SU-DHL-6 (cell line): Measurements from ENCODE around the gene DOCK3.
"Not testable (repeated sequence)": the region's sequence is repeated elsewhere in the genome, so short reads cannot be mapped to it uniquely, and the experiment has no call there.

Experiments
- H2AFZ ChIP-seq: fragments of 200-600 bp; sonication (generic); 2 replicates; pipeline ENCODE4 v1.6.1; 2014; ENCODE audit warnings: low read depth, mild to moderate bottlenecking, moderate library complexity, mixed read lengths, antibody characterized with exemption, low read length; ENCODE audit not compliant: severe bottlenecking
- H3F3A ChIP-seq: fragments of 200-600 bp; shearing (Covaris generic); 2 replicates; pipeline ENCODE4 v1.6.0; 2016; ENCODE audit warnings: antibody characterized with exemption, mild to moderate bottlenecking; ENCODE audit not compliant: insufficient read depth
- H3K27ac ChIP-seq: fragments of 200-600 bp; sonication (generic); 2 replicates; pipeline ENCODE4 v1.5.1; 2016; ENCODE audit warnings: low read depth, mild to moderate bottlenecking, low read length, moderate library complexity, mixed read lengths
- H3K27me3 ChIP-seq: fragments of 200-600 bp; sonication (generic), shearing (Covaris generic); 2 replicates; pipeline ENCODE4 v1.6.0; 2014; ENCODE audit warnings: mild to moderate bottlenecking, low read length
- H3K36me3 ChIP-seq: fragments of 200-600 bp; sonication (generic); 2 replicates; pipeline ENCODE4 v1.6.1; 2014; ENCODE audit warnings: mild to moderate bottlenecking, low read length, mixed read lengths
- H3K4me2 ChIP-seq: fragments of 300-600, 200-600 bp; shearing (Covaris generic), sonication (generic); 2 replicates; pipeline ENCODE4 v1.6.0; 2014; ENCODE audit warnings: low read length, low read depth, mild to moderate bottlenecking; ENCODE audit not compliant: poor library complexity, severe bottlenecking
- H3K4me3 ChIP-seq: fragments of 200-600 bp; sonication (generic); 2 replicates; pipeline ENCODE4 v1.5.1; 2014; ENCODE audit warnings: antibody characterized with exemption, low read length, mild to moderate bottlenecking, mixed read lengths; ENCODE audit not compliant: insufficient read depth, poor library complexity, severe bottlenecking
- H3K79me2 ChIP-seq: fragments of 200-600 bp; sonication (generic); 2 replicates; pipeline ENCODE4 v1.6.1; 2014; ENCODE audit warnings: mild to moderate bottlenecking, low read length, moderate library complexity; ENCODE audit not compliant: insufficient read depth
- H3K9ac ChIP-seq: fragments of 200-600 bp; sonication (generic); 2 replicates; pipeline ENCODE4 v1.7.0; 2014; ENCODE audit warnings: mild to moderate bottlenecking, low read length
- H3K9me2 ChIP-seq: fragments of 200-600 bp; sonication (generic); replicated peaks from 2 replicates; pipeline ENCODE4 v1.6.1; 2014; ENCODE audit warnings: low read length; ENCODE audit not compliant: insufficient read depth
- H3K9me3 ChIP-seq: fragments of 200-600 bp; sonication (generic); 2 replicates; pipeline ENCODE4 v1.6.1; 2014; ENCODE audit warnings: low read length, mixed read lengths; ENCODE audit not compliant: insufficient read depth
- H4K20me1 ChIP-seq: fragments of 200-600 bp; sonication (generic); 2 replicates; pipeline ENCODE4 v1.6.1; 2014; ENCODE audit warnings: low read depth, mild to moderate bottlenecking, antibody characterized with exemption, low read length, moderate library complexity, mixed read lengths
- CTCF ChIP-seq: fragments of 200-600 bp; sonication (generic); IDR thresholded peaks from one replicate; pipeline ENCODE4 v1.5.1; 2017; ENCODE audit warnings: antibody characterized with exemption, mild to moderate bottlenecking, low read length, moderate library complexity; ENCODE audit not compliant: insufficient read depth, poor library complexity, severe bottlenecking
- EZH2phosphoT487 ChIP-seq: fragments of 200-600 bp; sonication (generic), shearing (Covaris generic); conservative IDR thresholded peaks from 2 replicates; pipeline ENCODE4 v1.6.1; 2018; ENCODE audit warnings: mild to moderate bottlenecking, antibody characterized with exemption, low read length, moderate library complexity, mixed read lengths

DOCK3 gene

GRCh38 chr3:51304230-51304629, 629.5 kb downstream of the DOCK3 start:
- Histone ChIP-seq H3F3A (no peaks in the 10 kb centered on the region), H4K20me1 (no peaks in the 10 kb centered on the region), H3K4me3 (no peak overlapping the region), H3K36me3 (no peaks in the 10 kb centered on the region), H3K9me3 (no peaks in the 10 kb centered on the region), H3K27me3 (0 out of 2 replicates have a peak, but pooled peaks cover 3% of the 10 kb centered on the region), H3K4me2 (no peak overlapping the region), H3K9me2 (no peaks in the 10 kb centered on the region), H3K79me2 (no peaks in the 10 kb centered on the region), H3K9ac (no peak overlapping the region), H2AFZ (no peak overlapping the region), H3K27ac (no peak overlapping the region)
- no peak for TF ChIP-seq EZH2phosphoT487
- TF ChIP-seq CTCF = no peak

GRCh38 chr3:51306093-51306492, 631.4 kb downstream of the DOCK3 start:
- Histone ChIP-seq H4K20me1 (no peaks in the 10 kb centered on the region), H3K27ac (no peak overlapping the region), H3K9me3 (no peaks in the 10 kb centered on the region), H3K79me2 (no peaks in the 10 kb centered on the region), H3K9ac (no peak overlapping the region), H3K4me2 (no peak overlapping the region), H3K27me3 (0 out of 2 replicates have a peak, but pooled peaks cover 3% of the 10 kb centered on the region), H2AFZ (no peak overlapping the region), H3K36me3 (no peaks in the 10 kb centered on the region), H3K9me2 (no peaks in the 10 kb centered on the region), H3F3A (no peaks in the 10 kb centered on the region), H3K4me3 (no peak overlapping the region)
- TF ChIP-seq EZH2phosphoT487 (no peak), CTCF (no peak)

GRCh38 chr3:51307458-51307857, 632.7 kb downstream of the DOCK3 start:
- Histone ChIP-seq H3K4me2 (no peak overlapping the region), H3K27ac (no peak overlapping the region), H3F3A (no peaks in the 10 kb centered on the region), H3K79me2 (no peaks in the 10 kb centered on the region), H3K9me3 (no peaks in the 10 kb centered on the region), H3K4me3 (no peak overlapping the region), H2AFZ (no peak overlapping the region), H3K36me3 (no peaks in the 10 kb centered on the region), H3K9ac (no peak overlapping the region), H3K27me3 (0 out of 2 replicates have a peak, but pooled peaks cover 3% of the 10 kb centered on the region), H4K20me1 (no peaks in the 10 kb centered on the region), H3K9me2 (no peaks in the 10 kb centered on the region)
- TF ChIP-seq CTCF (no peak), EZH2phosphoT487 (no peak)

GRCh38 chr3:51307945-51308607, 633.3 kb downstream of the DOCK3 start:
- H3K9me2 ChIP-seq, H3K4me3 ChIP-seq, H3K9ac ChIP-seq, H3K27ac ChIP-seq, H3K4me2 ChIP-seq, H3F3A ChIP-seq, H3K79me2 ChIP-seq, H3K36me3 ChIP-seq, H4K20me1 ChIP-seq, H3K27me3 ChIP-seq, H3K9me3 ChIP-seq, H2AFZ ChIP-seq: not testable (repeated sequence)
